OCI-LY7 (cell line): ENCODE measurements around the gene ABHD18.
"Not testable (repeated sequence)": the region's sequence is repeated elsewhere in the genome, so short reads cannot be mapped to it uniquely, and the experiment has no call there.

Source experiments
- EZH2phosphoT487 ChIP-seq: fragments of 200-600 bp; sonication (generic); IDR thresholded peaks from 2 replicates; pipeline ENCODE4 v1.6.1; 2018; ENCODE audit warnings: low read depth, borderline replicate concordance, mild to moderate bottlenecking, mixed run types, antibody characterized with exemption, low read length, moderate library complexity, mixed read lengths
- TF ChIP-seq, protein P1 (sequence below): fragments of 200-600 bp; sonication (generic); conservative IDR thresholded peaks from 2 replicates; pipeline ENCODE4 v1.5.1; 2014; ENCODE audit warnings: mild to moderate bottlenecking, antibody characterized with exemption, low read length, moderate library complexity, mixed read lengths

DNA sequence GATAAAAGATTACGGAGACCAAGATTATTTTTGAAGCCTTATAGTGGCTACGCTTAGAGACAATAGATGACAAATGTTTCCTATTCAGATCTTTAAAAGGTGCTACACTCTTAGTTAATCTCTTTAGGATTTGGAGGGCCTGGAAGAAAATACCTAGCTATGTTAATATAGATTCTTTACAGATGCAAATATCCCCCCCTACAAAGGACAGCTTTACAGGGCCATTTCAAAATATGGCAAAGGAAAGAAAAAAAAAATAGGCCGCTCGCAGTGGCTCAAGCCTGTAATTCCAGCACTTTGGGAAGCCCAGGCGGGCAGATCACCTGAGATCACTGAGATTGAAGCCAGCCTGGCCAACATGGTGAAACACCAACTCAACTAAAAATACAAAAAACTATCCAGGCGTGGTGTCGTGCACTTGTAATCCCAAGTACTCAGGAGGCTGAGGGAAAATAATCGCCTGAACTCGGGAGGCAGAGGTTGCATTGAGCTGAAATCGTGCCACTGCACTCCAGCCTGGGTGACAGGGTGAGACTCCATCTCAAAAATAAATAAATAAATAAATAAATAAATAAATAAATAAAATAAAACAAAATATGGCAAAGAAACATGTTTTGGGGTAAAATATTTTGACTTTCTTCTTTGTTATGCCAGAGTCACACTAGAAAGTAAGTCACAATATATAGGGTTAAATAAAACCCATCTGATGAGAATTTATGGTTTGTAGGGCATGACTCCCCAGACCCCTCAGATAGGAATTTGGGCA lies 90.4 kb downstream of the ABHD18 start:
- TF ChIP-seq, protein P1, sequence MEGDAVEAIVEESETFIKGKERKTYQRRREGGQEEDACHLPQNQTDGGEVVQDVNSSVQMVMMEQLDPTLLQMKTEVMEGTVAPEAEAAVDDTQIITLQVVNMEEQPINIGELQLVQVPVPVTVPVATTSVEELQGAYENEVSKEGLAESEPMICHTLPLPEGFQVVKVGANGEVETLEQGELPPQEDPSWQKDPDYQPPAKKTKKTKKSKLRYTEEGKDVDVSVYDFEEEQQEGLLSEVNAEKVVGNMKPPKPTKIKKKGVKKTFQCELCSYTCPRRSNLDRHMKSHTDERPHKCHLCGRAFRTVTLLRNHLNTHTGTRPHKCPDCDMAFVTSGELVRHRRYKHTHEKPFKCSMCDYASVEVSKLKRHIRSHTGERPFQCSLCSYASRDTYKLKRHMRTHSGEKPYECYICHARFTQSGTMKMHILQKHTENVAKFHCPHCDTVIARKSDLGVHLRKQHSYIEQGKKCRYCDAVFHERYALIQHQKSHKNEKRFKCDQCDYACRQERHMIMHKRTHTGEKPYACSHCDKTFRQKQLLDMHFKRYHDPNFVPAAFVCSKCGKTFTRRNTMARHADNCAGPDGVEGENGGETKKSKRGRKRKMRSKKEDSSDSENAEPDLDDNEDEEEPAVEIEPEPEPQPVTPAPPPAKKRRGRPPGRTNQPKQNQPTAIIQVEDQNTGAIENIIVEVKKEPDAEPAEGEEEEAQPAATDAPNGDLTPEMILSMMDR: not testable (repeated sequence)
- TF ChIP-seq EZH2phosphoT487: not testable (repeated sequence)
